Measurements from ENCODE around the gene PHF21B. TPM values are rescaled to one million over a fixed set of nuclear protein-coding genes. Genes with fewer than 3 reads are reported as not detected.
A peak's percentile ranks its signal among the peaks of the same experiment; 100 is the strongest.

Gene PHF21B
- total and polyA plus RNA-seq, 12 donors = 0.07 to 0.98 (median 0.50) TPM; not detected in 4

- DNase-seq (no peak), ATAC-seq (no peak)
- Histone ChIP-seq H3K4me3 (no peak overlapping the region), H3K36me3 (no peaks in the 10 kb centered on the region), H3K27ac (no peak overlapping the region), H3K9me3 (no peaks in the 10 kb centered on the region), H3K4me1 (no peaks in the 10 kb centered on the region), H3K27me3 (peaks cover 0 to 26% (median 10%) of the 10 kb centered on the region in 7 donors)
- intact Hi-C loops (cut with DNase I) = no loop called here
- WGBS, 2 donors = 76 to 84% methylated on average over 9 of the region's 9 CpGs
- TF ChIP-seq CTCF (IDR thresholded peaks at IDR 0.05) = no peak
Observed at GRCh38 chr22:44982445-44982844, 27.4 kb downstream of the PHF21B start.

- Histone ChIP-seq H3K27ac (no peak overlapping the region), H3K9me3 (no peaks in the 10 kb centered on the region), H3K4me1 (no peaks in the 10 kb centered on the region), H3K27me3 (peaks cover 0 to 26% (median 10%) of the 10 kb centered on the region in 7 donors), H3K4me3 (no peak overlapping the region), H3K36me3 (no peaks in the 10 kb centered on the region)
- TF ChIP-seq CTCF (IDR thresholded peaks at IDR 0.05) = no peak
- WGBS, 2 donors = 77 to 84% methylated on average over 11 of the region's 11 CpGs
- intact Hi-C loops (cut with DNase I) = no loop called here
- DNase-seq = no peak
- ATAC-seq = no peak
Observed at GRCh38 chr22:44981857-44982256, 27.9 kb downstream of the PHF21B start.

- no peak for ATAC-seq
- H3K27me3 ChIP-seq = peaks cover 0 to 26% (median 10%) of the 10 kb centered on the region in 7 donors
- no peaks in the 10 kb centered on the region for H3K4me1 ChIP-seq
- no peaks in the 10 kb centered on the region for H3K9me3 ChIP-seq
- WGBS, 2 donors = 53 to 55% methylated on average over 6 of the region's 6 CpGs
- no peak for DNase-seq
- no peak overlapping the region for H3K4me3 ChIP-seq
- H3K36me3 ChIP-seq = no peaks in the 10 kb centered on the region
- intact Hi-C loops (cut with DNase I) = loop anchor here in 3 of 10 donors (10.0 kb wide), 2 partner anchors 116 to 346 kb away; no protein-coding TSS in a partner anchor
- no peak overlapping the region for H3K27ac ChIP-seq
- no peak for TF ChIP-seq CTCF (IDR thresholded peaks at IDR 0.05)
Observed at GRCh38 chr22:44979154-44979553, 30.7 kb downstream of the PHF21B start.

- WGBS, 2 donors = 34 to 36% methylated on average over 22 of the region's 22 CpGs
- ATAC-seq (peak; percentile 76 to 94 (median 90)), DNase-seq (peak; percentile 80 to 82)
- Histone ChIP-seq H3K27me3 (peaks cover 0 to 31% (median 10%) of the 10 kb centered on the region in 7 donors), H3K9me3 (no peaks in the 10 kb centered on the region), H3K27ac (no peak overlapping the region), H3K36me3 (no peaks in the 10 kb centered on the region), H3K4me1 (no peaks in the 10 kb centered on the region), H3K4me3 (no peak overlapping the region)
- peak; percentile 22 to 75 (median 69) for TF ChIP-seq CTCF (IDR thresholded peaks at IDR 0.05)
- intact Hi-C loops (cut with DNase I) = loop anchor here in 3 of 10 donors (10.0 kb wide), 2 partner anchors 119 to 349 kb away; no protein-coding TSS in a partner anchor
Observed at GRCh38 chr22:44975427-44976262, 34.2 kb downstream of the PHF21B start.

Measured in heart right ventricle (tissue), 16 donors.